HuH-7 (cell line): ENCODE data around the gene IFT57.

Source experiments
- DNase-seq: peaks from one replicate; pipeline ENCODE4 v3.0.0; 2011; ENCODE audit warnings: low spot score

Gene IFT57

GRCh38 chr3:108218811-108219210, 3.4 kb downstream of the IFT57 start:
- DNase-seq, result no peak

GRCh38 chr3:108215871-108216270, 6.4 kb downstream of the IFT57 start:
- DNase-seq, result no peak

- DNase-seq, result no peak
Observed at GRCh38 chr3:108209579-108209978, 12.6 kb downstream of the IFT57 start.

GRCh38 chr3:108208831-108209230, 13.4 kb downstream of the IFT57 start:
- no peak for DNase-seq

- DNase-seq, result no peak
Observed at GRCh38 chr3:108202834-108203233, 19.4 kb downstream of the IFT57 start.

- DNase-seq, result no peak
Observed at GRCh38 chr3:108202080-108202479, 20.1 kb downstream of the IFT57 start.

- DNase-seq, result no peak
Observed at GRCh38 chr3:108201258-108201657, 21.0 kb downstream of the IFT57 start.

- no peak for DNase-seq
Observed at GRCh38 chr3:108200578-108200977, 21.6 kb downstream of the IFT57 start.

- DNase-seq, result no peak
Observed at GRCh38 chr3:108200024-108200423, 22.2 kb downstream of the IFT57 start.

GRCh38 chr3:108191394-108191793, 30.8 kb downstream of the IFT57 start:
- no peak for DNase-seq

GRCh38 chr3:108190346-108190745, 31.9 kb downstream of the IFT57 start:
- no peak for DNase-seq

- DNase-seq, result peak; percentile 13
Observed at GRCh38 chr3:108189440-108189839, 32.8 kb downstream of the IFT57 start.

- no peak for DNase-seq
Observed at GRCh38 chr3:108185536-108185935, 36.7 kb downstream of the IFT57 start.

- DNase-seq, result no peak
Observed at GRCh38 chr3:108184824-108185223, 37.4 kb downstream of the IFT57 start.

GRCh38 chr3:108183971-108184370, 38.3 kb downstream of the IFT57 start:
- DNase-seq, result no peak

- no peak for DNase-seq
Observed at GRCh38 chr3:108183181-108183580, 39.0 kb downstream of the IFT57 start.

- DNase-seq, result no peak
Observed at GRCh38 chr3:108182339-108182738, 39.9 kb downstream of the IFT57 start.

GRCh38 chr3:108181172-108181571, 41.1 kb downstream of the IFT57 start:
- no peak for DNase-seq

- DNase-seq, result no peak
Observed at GRCh38 chr3:108180194-108180593, 42.0 kb downstream of the IFT57 start.

GRCh38 chr3:108178676-108179075, 43.5 kb downstream of the IFT57 start:
- DNase-seq, result no peak

GRCh38 chr3:108177536-108177935, 44.7 kb downstream of the IFT57 start:
- DNase-seq, result no peak

GRCh38 chr3:108175352-108175751, 46.9 kb downstream of the IFT57 start:
- DNase-seq, result no peak

- DNase-seq, result no peak
Observed at GRCh38 chr3:108171106-108171505, 51.1 kb downstream of the IFT57 start.

GRCh38 chr3:108164391-108164790, 57.8 kb downstream of the IFT57 start:
- DNase-seq, result no peak

GRCh38 chr3:108159865-108160264, 62.4 kb downstream of the IFT57 start:
- DNase-seq, result no peak
